Hematopoietic multipotent progenitor cell (in vitro differentiated cells): Measurements from ENCODE around the gene OAS2. TPM values are rescaled to one million over a fixed set of nuclear protein-coding genes. Genes with fewer than 3 reads are reported as not detected.
"Not testable (repeated sequence)": the region's sequence is repeated elsewhere in the genome, so short reads cannot be mapped to it uniquely, and the experiment has no call there.

Experiments
- DNase-seq, 3 donors: peaks; one replicate each; pipeline ENCODE4 v3.0.0-alpha.2; 2011 to 2015; ENCODE audit warnings: low read depth in 2 of 3, low spot score in 2 of 3
- total RNA-seq: library from RNA; depleted of rRNA; stranded (reverse); fragments of >200 nt; gene quantifications from one replicate; pipeline ENCODE4 v1.2.3, GENCODE V29; 2012

The OAS2 gene
- total RNA-seq, 1 donor: 34.7 TPM

DNA sequence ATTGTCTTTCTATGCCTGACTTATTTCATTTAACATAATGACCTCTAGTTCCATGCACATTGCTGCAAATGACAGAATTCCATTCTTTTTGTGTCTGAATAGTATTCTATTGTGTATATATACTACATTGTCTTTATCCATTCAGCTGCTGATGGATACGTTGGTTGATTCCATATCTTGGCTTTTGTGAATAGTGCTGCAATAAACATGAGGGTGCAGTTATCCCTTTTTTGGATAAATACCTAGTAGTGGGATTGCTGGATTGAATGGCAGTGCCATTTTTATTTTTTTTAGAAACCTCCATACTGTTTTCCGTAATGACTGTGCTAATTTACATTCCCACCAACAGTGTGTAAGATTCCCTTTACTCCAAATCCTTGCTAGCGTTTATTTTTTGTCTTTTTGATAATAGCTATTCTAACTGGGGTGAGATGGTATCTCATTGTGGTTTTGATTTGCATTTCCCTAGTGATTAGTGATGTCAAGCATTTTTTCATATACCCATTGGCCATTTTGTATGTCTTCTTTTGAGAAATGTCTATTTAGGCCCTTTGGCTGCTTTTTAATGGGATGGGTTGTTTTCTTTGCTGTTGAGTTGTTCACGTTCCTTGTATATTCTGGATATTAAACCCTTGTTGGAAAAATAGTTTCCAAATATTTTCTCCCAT, 2.3 kb downstream of the OAS2 start:
- peak in 1 of 3 donors; percentile 38 for DNase-seq

GRCh38 chr12:112985642-112986290, 7.4 kb downstream of the OAS2 start:
- DNase-seq: no peak

- DNase-seq: no peak
These were observed 8.0 kb downstream of the OAS2 start for GRCh38 chr12:112986291-112986800.

DNA sequence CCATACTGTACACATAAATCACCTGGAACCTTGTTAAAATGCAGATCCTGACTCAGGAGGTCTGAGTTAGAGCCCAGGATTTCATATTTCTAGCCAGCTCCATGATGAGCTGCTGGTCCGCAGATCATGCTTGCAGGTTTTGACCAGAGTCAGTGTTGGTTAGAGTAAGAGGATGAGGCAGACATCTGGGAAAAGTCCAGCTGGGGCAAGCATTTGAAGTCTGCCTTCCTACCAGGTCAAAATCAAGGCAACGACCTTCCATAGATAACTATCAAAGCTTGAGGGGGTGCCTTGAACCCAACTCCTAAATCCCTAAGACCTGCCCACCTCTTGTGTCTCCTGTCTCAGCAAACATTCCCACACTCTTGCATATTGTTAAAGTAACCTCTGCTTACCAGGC, 9.2 kb downstream of the OAS2 start:
- no peak for DNase-seq

DNA sequence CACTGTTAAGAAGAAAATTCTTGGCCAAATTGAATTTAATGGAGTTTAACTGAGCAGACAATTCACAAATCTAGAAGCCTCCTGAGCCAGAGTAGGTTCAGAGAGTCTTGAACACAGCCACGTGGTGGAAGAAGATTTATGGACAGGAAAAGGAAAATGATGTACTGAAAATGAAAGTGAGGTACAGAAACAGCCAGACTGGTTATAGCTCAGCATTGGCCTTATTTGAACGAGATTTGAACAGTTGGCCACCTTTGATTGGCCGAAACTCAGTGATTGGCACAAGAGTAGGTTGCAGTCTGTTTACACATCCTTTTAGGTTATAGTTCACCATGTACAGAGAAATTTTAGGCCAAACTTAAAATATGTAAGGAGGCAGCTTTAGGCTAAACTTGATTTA, 9.9 kb downstream of the OAS2 start:
- peak in 2 of 3 donors; percentile 51 to 71 for DNase-seq

GRCh38 chr12:112988823-112989385, 10.6 kb downstream of the OAS2 start:
- not testable (repeated sequence) for DNase-seq

GRCh38 chr12:112989806-112990205, 11.5 kb downstream of the OAS2 start:
- DNase-seq: no peak

- DNase-seq: peak in 2 of 3 donors; percentile 61 to 85
These were observed 14.5 kb downstream of the OAS2 start for GRCh38 chr12:112992541-112993398.

- DNase-seq: no peak
These were observed 16.7 kb downstream of the OAS2 start for GRCh38 chr12:112995008-112995407.

GRCh38 chr12:112996501-112996900, 18.2 kb downstream of the OAS2 start:
- DNase-seq: no peak

GRCh38 chr12:112997506-112997905, 19.2 kb downstream of the OAS2 start:
- no peak for DNase-seq

GRCh38 chr12:112998987-112999767, 20.9 kb downstream of the OAS2 start:
- no peak for DNase-seq

- no peak for DNase-seq
These were observed 22.1 kb downstream of the OAS2 start for GRCh38 chr12:113000433-113000832.

GRCh38 chr12:113002155-113002554, 23.8 kb downstream of the OAS2 start:
- no peak for DNase-seq

DNA sequence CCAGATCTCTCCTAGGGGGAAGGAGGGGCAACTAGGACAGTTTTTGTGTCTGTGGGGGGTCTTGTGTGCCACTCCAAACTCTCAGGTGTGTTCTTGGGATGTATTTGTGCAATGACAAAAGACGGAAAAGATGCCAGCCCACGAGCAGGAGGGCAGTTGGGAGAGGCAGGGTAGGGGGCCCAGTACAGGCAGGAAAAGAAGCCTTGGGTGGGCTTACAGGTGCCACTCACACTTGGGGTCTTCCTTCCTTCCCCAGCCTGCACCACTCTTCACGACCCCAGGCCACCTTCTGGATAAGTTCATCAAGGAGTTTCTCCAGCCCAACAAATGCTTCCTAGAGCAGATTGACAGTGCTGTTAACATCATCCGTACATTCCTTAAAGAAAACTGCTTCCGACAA, 24.4 kb downstream of the OAS2 start:
- no peak for DNase-seq

DNA sequence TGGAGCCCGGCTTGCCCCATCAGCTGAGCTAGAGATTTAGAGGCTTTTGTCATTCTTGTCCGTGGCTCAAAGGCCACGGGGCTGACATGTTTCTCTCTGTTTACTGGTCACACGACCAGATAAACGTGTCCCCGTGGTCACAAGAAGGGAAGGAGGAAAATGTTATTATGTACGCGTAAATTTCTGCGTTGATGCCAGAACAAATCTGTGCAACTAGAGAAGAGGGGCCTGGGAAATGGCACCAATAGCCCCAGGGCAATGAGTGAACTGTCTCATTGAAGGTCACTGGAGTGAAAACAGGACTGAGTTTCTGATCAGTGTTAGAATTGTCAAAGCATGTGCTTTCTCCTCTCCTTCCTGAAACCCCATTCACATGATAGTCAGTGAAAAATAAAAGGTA, 25.3 kb downstream of the OAS2 start:
- no peak for DNase-seq

DNA sequence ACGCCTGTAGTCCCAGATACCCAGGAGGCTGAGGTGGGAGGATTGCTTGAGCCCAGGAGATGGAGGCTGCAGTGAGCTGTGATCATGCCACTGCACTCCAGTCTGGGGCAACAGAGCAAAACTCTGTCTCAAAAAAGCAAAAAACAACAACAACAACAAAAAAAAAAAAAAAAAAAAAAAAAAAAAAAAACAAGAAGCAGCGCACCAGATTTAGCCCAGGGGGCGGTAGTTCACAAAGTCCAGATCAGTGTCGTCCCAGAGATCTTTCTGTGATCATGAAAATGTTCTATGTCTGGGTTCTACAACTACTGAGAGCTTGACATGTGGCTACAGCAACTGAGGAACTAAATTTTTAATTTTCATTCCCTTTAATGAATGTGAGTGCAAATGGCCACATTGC, 27.4 kb downstream of the OAS2 start:
- DNase-seq: peak in 1 of 3 donors; percentile 32

DNA sequence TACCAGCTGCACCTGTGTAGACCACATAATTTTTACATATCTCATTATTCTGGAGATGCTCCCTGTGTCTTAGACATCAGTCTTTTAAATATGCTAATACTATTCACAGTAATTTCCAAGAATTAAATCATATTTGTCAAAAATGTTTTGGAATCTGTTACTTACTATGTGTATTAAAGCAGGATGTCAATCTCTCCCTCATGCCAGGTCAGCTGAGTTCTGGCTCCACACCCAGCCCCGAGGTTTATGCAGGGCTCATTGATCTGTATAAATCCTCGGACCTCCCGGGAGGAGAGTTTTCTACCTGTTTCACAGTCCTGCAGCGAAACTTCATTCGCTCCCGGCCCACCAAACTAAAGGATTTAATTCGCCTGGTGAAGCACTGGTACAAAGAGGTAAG, 27.9 kb downstream of the OAS2 start:
- DNase-seq: no peak

DNA sequence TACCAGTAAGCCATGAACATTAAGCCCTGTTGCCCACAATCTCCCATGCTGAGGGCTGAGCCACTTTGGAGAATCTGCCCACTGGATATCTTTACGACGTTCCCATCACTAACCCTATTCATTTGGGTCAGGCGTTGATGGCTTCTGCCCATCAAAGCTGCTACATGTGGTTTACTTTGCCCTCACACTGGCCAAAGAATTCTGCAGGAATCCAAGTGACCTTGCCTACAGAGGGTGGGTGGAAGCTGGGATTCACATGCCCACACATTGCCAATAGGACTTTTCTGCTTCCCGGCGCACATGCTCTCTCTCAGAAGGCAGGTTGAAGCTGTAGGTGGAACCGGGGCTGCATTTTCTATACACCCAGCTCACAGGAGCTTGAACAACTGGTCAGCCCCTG, 28.3 kb downstream of the OAS2 start:
- DNase-seq: no peak

DNA sequence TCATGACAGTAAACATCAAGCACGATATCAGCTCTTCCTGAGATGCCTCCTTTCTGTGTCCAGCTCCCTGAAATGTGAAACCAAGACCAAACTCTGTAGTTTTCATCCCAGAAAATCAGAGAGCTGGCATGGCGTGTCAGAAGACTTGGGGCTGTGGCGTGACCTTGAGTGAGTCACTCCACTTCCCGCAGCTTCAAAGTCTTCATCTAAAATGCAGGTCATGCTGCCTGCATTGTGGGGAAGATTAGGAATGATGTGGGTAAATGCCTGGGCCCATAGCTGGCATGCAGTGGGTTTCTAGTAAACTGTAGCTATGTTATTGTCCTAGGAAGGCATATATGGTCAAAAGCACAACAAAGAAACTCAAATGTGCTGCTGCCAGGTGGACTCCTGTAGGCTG, 28.8 kb downstream of the OAS2 start:
- no peak for DNase-seq
